Dendritic cell treated with granulocyte-macrophage colony-stimulating factor and Interleukin-4, amounts not matched to agents 40 ng/mL and 50 ng/mL, for 4 days (primary cell): ENCODE results near the gene SLC6A7.

Source experiments
- H3K27ac Mint-ChIP-seq: one replicate; pipeline ENCODE4 v1.8.0; 2022; ENCODE audit warnings: mild to moderate bottlenecking, mixed read lengths
- H3K27me3 Mint-ChIP-seq: one replicate; pipeline ENCODE4 v1.8.0; 2022; ENCODE audit warnings: mild to moderate bottlenecking, mixed read lengths
- H3K36me3 Mint-ChIP-seq: one replicate; pipeline ENCODE4 v1.8.0; 2022; ENCODE audit warnings: low read depth, mixed read lengths
- H3K4me1 Mint-ChIP-seq: one replicate; pipeline ENCODE4 v1.8.0; 2022; ENCODE audit warnings: low read depth, mixed read lengths
- H3K4me3 Mint-ChIP-seq: one replicate; pipeline ENCODE4 v1.8.0; 2022; ENCODE audit warnings: mild to moderate bottlenecking, moderate library complexity, mixed read lengths
- H3K9me3 Mint-ChIP-seq: one replicate; pipeline ENCODE4 v1.8.0; 2022; ENCODE audit warnings: mixed read lengths
- intact Hi-C: fragments of 100-400 bp; cut with micrococcal nuclease; formaldehyde crosslinking; loops from one replicate; pipeline ENCODE4 v1.15.0; 2022

Gene SLC6A7

GRCh38 chr5:150174285-150174684, 15.6 kb upstream of the SLC6A7 start:
- H3K27me3 Mint-ChIP-seq, result peaks cover 36% of the 10 kb centered on the region
- H3K4me1 Mint-ChIP-seq, result no peaks in the 10 kb centered on the region
- intact Hi-C loops, result no loop called here
- no peak overlapping the region for H3K27ac Mint-ChIP-seq
- H3K36me3 Mint-ChIP-seq, result no peaks in the 10 kb centered on the region
- no peak overlapping the region for H3K4me3 Mint-ChIP-seq
- H3K9me3 Mint-ChIP-seq, result no peaks in the 10 kb centered on the region

- Mint-ChIP-seq H3K36me3 (no peaks in the 10 kb centered on the region), H3K9me3 (no peaks in the 10 kb centered on the region), H3K4me1 (no peaks in the 10 kb centered on the region), H3K27ac (no peak overlapping the region), H3K27me3 (peaks cover 28% of the 10 kb centered on the region), H3K4me3 (no peak overlapping the region)
- intact Hi-C loops, result no loop called here
Observed at GRCh38 chr5:150175076-150175475, 14.8 kb upstream of the SLC6A7 start.

DNA sequence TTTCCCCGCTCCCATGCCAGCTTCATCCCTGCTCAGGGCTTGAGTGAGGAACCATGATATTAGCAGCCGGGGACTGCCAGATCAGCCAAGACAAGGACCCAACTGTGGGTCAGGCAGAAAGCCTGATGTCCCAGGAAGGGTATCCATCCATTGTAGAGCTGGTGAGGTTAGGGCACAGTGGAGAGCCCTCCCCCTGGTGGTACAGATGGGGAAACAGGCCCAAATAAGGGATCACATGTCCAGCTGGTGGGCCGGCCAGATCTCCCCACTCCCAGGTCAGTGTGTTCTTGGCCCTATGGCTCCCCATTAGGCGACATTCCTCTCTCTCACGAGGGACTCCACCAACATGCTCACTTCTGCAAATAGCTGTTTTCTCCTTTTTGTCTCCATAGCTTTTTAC, 14.3 kb upstream of the SLC6A7 start:
- H3K9me3 Mint-ChIP-seq, result no peaks in the 10 kb centered on the region
- peaks cover 24% of the 10 kb centered on the region for H3K27me3 Mint-ChIP-seq
- no peak overlapping the region for H3K4me3 Mint-ChIP-seq
- peaks cover 5% of the 10 kb centered on the region for H3K4me1 Mint-ChIP-seq
- intact Hi-C loops, result no loop called here
- H3K27ac Mint-ChIP-seq, result no peak overlapping the region
- H3K36me3 Mint-ChIP-seq, result no peaks in the 10 kb centered on the region

GRCh38 chr5:150176745-150177477, 13.0 kb upstream of the SLC6A7 start:
- intact Hi-C loops, result no loop called here
- Mint-ChIP-seq H3K27ac (no peak overlapping the region), H3K36me3 (no peaks in the 10 kb centered on the region), H3K4me3 (no peak overlapping the region), H3K9me3 (no peaks in the 10 kb centered on the region), H3K27me3 (peaks cover 17% of the 10 kb centered on the region), H3K4me1 (peaks cover 17% of the 10 kb centered on the region)

GRCh38 chr5:150177721-150178120, 12.1 kb upstream of the SLC6A7 start:
- no peak overlapping the region for H3K4me3 Mint-ChIP-seq
- no peak overlapping the region for H3K27ac Mint-ChIP-seq
- no peaks in the 10 kb centered on the region for H3K36me3 Mint-ChIP-seq
- intact Hi-C loops, result no loop called here
- no peaks in the 10 kb centered on the region for H3K9me3 Mint-ChIP-seq
- H3K27me3 Mint-ChIP-seq, result peaks cover 20% of the 10 kb centered on the region
- peaks cover 17% of the 10 kb centered on the region for H3K4me1 Mint-ChIP-seq

- H3K27me3 Mint-ChIP-seq, result peaks cover 17% of the 10 kb centered on the region
- intact Hi-C loops, result no loop called here
- no peak overlapping the region for H3K27ac Mint-ChIP-seq
- no peaks in the 10 kb centered on the region for H3K9me3 Mint-ChIP-seq
- peaks cover 17% of the 10 kb centered on the region for H3K4me1 Mint-ChIP-seq
- H3K4me3 Mint-ChIP-seq, result no peak overlapping the region
- H3K36me3 Mint-ChIP-seq, result no peaks in the 10 kb centered on the region
Observed at GRCh38 chr5:150178262-150178661, 11.6 kb upstream of the SLC6A7 start.

- H3K4me1 Mint-ChIP-seq, result peaks cover 17% of the 10 kb centered on the region
- no peaks in the 10 kb centered on the region for H3K36me3 Mint-ChIP-seq
- H3K4me3 Mint-ChIP-seq, result no peak overlapping the region
- intact Hi-C loops, result no loop called here
- H3K9me3 Mint-ChIP-seq, result no peaks in the 10 kb centered on the region
- H3K27me3 Mint-ChIP-seq, result peaks cover 10% of the 10 kb centered on the region
- H3K27ac Mint-ChIP-seq, result no peak overlapping the region
Observed at GRCh38 chr5:150179019-150179620, 10.7 kb upstream of the SLC6A7 start.

DNA sequence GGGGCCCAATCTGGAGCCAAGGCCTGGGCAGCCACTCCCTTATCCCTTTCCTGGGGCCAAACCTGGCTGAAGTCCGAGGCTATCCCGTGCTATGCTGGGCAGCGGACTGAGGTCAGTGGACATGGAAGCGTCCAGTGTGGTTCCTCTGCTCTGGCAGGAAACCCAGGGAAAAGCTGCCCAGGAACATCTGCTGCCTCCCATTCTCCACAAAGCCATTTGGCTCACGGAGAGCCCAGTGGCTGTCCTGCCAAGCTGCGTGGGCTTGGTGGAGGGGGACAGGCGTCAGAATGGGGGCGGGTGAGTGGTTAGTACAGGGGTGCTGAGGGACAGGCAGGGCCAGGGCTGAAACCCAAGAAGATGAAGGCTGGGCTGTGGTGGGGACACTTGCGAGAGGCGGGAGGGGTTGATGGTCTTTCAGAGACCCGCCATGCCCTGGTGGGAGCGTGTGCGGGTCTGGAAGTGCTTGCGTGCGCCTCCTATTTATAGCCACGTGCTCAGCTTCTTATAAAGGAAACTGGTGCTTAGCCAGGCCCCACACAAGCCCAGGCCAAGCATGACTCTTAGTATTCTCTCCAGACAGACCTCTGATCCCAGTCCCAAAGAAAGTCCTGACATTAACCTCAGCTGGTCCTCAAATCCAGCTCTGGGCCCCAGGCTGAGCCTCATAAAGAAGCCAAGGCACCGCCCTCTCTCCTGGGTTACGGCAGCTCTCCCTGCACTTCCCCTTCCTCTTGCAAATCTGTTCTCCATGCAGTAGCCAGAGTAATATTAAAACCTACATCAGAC, 9.4 kb upstream of the SLC6A7 start:
- Mint-ChIP-seq H3K9me3 (no peaks in the 10 kb centered on the region), H3K36me3 (no peaks in the 10 kb centered on the region), H3K4me3 (no peak overlapping the region), H3K27me3 (peaks cover 6% of the 10 kb centered on the region), H3K27ac (peak overlapping the region; percentile 40), H3K4me1 (peaks cover 27% of the 10 kb centered on the region)
- intact Hi-C loops, result no loop called here

DNA sequence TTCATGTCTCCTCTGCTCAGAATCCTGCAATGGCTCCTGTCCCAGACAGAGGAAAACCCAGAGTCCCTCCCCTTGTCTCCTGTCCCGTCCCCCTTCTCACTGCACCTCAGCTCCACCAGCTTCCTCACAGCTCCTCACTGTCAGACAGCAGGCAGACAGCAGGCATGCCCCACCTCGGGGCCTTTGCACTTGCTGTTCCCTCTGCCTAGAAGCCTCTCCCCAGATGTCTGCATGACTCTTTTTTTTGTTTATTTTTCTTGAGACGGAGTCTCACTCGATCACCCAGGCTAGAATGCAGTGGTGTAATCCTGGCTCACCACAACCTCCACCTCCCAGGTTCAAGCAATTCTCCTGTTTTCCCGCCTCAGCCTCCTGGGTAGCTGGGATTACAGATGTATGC, 8.8 kb upstream of the SLC6A7 start:
- intact Hi-C loops, result no loop called here
- peak overlapping the region; percentile 37 for H3K27ac Mint-ChIP-seq
- peaks cover 6% of the 10 kb centered on the region for H3K27me3 Mint-ChIP-seq
- no peaks in the 10 kb centered on the region for H3K36me3 Mint-ChIP-seq
- H3K9me3 Mint-ChIP-seq, result no peaks in the 10 kb centered on the region
- peaks cover 33% of the 10 kb centered on the region for H3K4me1 Mint-ChIP-seq
- H3K4me3 Mint-ChIP-seq, result no peak overlapping the region

- no peaks in the 10 kb centered on the region for H3K9me3 Mint-ChIP-seq
- no peak overlapping the region for H3K27ac Mint-ChIP-seq
- no peaks in the 10 kb centered on the region for H3K36me3 Mint-ChIP-seq
- H3K4me1 Mint-ChIP-seq, result peaks cover 43% of the 10 kb centered on the region
- H3K4me3 Mint-ChIP-seq, result no peak overlapping the region
- intact Hi-C loops, result no loop called here
- H3K27me3 Mint-ChIP-seq, result peaks cover 6% of the 10 kb centered on the region
Observed at GRCh38 chr5:150181766-150182545, 7.9 kb upstream of the SLC6A7 start.

DNA sequence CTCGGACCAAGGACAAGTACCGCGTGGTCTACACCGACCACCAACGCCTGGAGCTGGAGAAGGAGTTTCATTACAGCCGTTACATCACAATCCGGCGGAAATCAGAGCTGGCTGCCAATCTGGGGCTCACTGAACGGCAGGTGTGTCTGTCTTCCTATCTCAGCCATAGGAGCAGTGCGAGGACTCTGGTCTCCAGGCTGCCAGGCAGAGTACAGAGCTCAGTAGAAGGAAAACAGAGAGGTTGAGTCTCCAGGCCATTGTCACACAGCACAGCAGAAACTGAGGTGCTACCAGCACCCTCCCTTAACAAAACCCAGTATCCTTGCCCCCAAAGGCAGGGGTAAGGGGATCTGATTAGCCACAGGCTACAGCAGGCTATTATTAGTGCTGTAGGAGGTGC, 7.1 kb upstream of the SLC6A7 start:
- Mint-ChIP-seq H3K27me3 (peaks cover 12% of the 10 kb centered on the region), H3K4me3 (no peak overlapping the region), H3K4me1 (peaks cover 44% of the 10 kb centered on the region), H3K36me3 (no peaks in the 10 kb centered on the region), H3K9me3 (no peaks in the 10 kb centered on the region), H3K27ac (no peak overlapping the region)
- intact Hi-C loops, result no loop called here

DNA sequence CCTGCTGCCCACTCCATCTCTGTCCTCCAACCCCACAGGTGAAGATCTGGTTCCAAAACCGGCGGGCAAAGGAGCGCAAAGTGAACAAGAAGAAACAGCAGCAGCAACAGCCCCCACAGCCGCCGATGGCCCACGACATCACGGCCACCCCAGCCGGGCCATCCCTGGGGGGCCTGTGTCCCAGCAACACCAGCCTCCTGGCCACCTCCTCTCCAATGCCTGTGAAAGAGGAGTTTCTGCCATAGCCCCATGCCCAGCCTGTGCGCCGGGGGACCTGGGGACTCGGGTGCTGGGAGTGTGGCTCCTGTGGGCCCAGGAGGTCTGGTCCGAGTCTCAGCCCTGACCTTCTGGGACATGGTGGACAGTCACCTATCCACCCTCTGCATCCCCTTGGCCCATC, 6.4 kb upstream of the SLC6A7 start:
- Mint-ChIP-seq H3K4me3 (no peak overlapping the region), H3K9me3 (no peaks in the 10 kb centered on the region), H3K27me3 (peaks cover 17% of the 10 kb centered on the region), H3K27ac (no peak overlapping the region), H3K36me3 (no peaks in the 10 kb centered on the region), H3K4me1 (peaks cover 44% of the 10 kb centered on the region)
- intact Hi-C loops, result no loop called here

DNA sequence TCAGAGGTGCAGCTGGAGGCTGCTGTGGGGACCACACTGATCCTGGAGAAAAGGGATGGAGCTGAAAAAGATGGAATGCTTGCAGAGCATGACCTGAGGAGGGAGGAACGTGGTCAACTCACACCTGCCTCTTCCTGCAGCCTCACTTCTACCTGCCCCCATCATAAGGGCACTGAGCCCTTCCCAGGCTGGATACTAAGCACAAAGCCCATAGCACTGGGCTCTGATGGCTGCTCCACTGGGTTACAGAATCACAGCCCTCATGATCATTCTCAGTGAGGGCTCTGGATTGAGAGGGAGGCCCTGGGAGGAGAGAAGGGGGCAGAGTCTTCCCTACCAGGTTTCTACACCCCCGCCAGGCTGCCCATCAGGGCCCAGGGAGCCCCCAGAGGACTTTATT, 5.9 kb upstream of the SLC6A7 start:
- intact Hi-C loops, result no loop called here
- no peak overlapping the region for H3K4me3 Mint-ChIP-seq
- no peaks in the 10 kb centered on the region for H3K9me3 Mint-ChIP-seq
- H3K27me3 Mint-ChIP-seq, result peaks cover 22% of the 10 kb centered on the region
- H3K36me3 Mint-ChIP-seq, result no peaks in the 10 kb centered on the region
- no peak overlapping the region for H3K27ac Mint-ChIP-seq
- H3K4me1 Mint-ChIP-seq, result peaks cover 44% of the 10 kb centered on the region
